Ectodermal cell (in vitro differentiated cells): Measurements from ENCODE around the gene CIP2A.
A peak's percentile ranks its signal among the peaks of the same experiment; 100 is the strongest.

ENCODE experiments used
- H3K27ac ChIP-seq: 2 replicates; pipeline ENCODE4 v1.7.0; 2013; ENCODE audit warnings: mild to moderate bottlenecking, low read depth, low read length; ENCODE audit not compliant: insufficient read depth, poor library complexity, severe bottlenecking
- H3K27me3 ChIP-seq: 2 replicates; pipeline ENCODE4 v1.7.0; 2013; ENCODE audit warnings: mild to moderate bottlenecking, low read length; ENCODE audit not compliant: insufficient read depth, control insufficient read depth, poor library complexity, severe bottlenecking
- H3K36me3 ChIP-seq: one replicate; pipeline ENCODE4 v1.7.0; 2013; ENCODE audit warnings: low read length; ENCODE audit not compliant: control insufficient read depth, insufficient read depth
- H3K4me1 ChIP-seq: one replicate; pipeline ENCODE4 v1.7.0; 2013; ENCODE audit warnings: low read length; ENCODE audit not compliant: control insufficient read depth, insufficient read depth
- H3K4me3 ChIP-seq: 2 replicates; pipeline ENCODE4 v1.7.0; 2013; ENCODE audit warnings: low read depth, low read length, control low read depth; ENCODE audit not compliant: insufficient read depth
- H3K9me3 ChIP-seq: 2 replicates; pipeline ENCODE4 v1.7.0; 2013; ENCODE audit warnings: mild to moderate bottlenecking, low read length, moderate library complexity; ENCODE audit not compliant: control insufficient read depth
- whole genome bisulfite sequencing, 2 experiments: methylation state at CpG; one replicate each; pipeline ENCODE4 v1.1.7; 2013; ENCODE audit warnings: missing lambda C conversion rate in 2 of 2; 5-methylcytosine and 5-hydroxymethylcytosine counted together

CIP2A gene

GRCh38 chr3:108602935-108603294 lies 13.7 kb upstream of the CIP2A start:
- no peaks in the 10 kb centered on the region for H3K36me3 ChIP-seq
- H3K27ac ChIP-seq = peak overlapping the region; percentile 70
- WGBS, 2 experiments = 81 to 91% methylated on average over 1 to 2 of the region's 2 CpGs
- H3K4me3 ChIP-seq = no peak overlapping the region
- no peaks in the 10 kb centered on the region for H3K9me3 ChIP-seq
- H3K4me1 ChIP-seq = peaks cover 16% of the 10 kb centered on the region
- H3K27me3 ChIP-seq = no peaks in the 10 kb centered on the region

DNA sequence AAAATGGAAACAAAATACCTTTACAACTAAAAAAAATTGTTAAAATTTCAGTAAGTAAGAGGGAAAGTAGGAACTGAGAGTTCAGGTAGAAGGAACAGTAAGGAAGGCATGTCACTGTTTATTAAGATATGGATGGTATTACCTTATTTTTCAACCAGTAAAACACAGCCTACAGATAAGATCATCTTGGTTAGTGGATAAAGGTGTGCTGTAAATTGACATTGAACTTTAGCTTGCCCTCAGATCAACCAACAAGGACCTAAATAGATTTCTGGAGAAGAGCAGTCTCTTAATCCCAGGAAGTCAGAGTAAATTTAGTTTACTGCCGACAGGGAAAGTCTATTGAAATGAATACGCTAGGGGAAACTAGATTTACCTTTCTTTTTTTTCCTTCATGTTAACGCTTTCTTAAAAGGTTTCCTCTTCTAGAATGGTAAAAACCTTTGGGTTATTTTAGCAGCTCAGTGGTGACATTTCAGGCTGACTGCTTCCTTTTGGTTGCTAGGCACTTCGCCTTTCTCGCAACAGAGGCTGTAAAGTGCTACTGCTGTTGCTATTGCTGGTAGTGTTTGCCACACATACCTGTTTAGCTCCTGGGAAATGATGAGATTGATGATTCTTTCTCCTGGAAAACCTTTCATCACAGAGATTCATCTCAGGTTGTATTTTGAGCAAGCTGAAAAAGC lies 13.2 kb upstream of the CIP2A start:
- Histone ChIP-seq H3K36me3 (no peaks in the 10 kb centered on the region), H3K9me3 (no peaks in the 10 kb centered on the region), H3K4me3 (no peak overlapping the region), H3K4me1 (peaks cover 16% of the 10 kb centered on the region), H3K27ac (peak overlapping the region; percentile 70), H3K27me3 (no peaks in the 10 kb centered on the region)
- WGBS, 2 experiments = 86 to 89% methylated on average over 5 of the region's 5 CpGs

GRCh38 chr3:108599677-108600409 lies 10.6 kb upstream of the CIP2A start:
- 67 to 100% methylated on average over 1 of the region's 1 CpG for WGBS, 2 experiments
- no peaks in the 10 kb centered on the region for H3K9me3 ChIP-seq
- no peaks in the 10 kb centered on the region for H3K36me3 ChIP-seq
- H3K27me3 ChIP-seq = no peaks in the 10 kb centered on the region
- no peak overlapping the region for H3K4me3 ChIP-seq
- no peak overlapping the region for H3K27ac ChIP-seq
- peaks cover 16% of the 10 kb centered on the region for H3K4me1 ChIP-seq

DNA sequence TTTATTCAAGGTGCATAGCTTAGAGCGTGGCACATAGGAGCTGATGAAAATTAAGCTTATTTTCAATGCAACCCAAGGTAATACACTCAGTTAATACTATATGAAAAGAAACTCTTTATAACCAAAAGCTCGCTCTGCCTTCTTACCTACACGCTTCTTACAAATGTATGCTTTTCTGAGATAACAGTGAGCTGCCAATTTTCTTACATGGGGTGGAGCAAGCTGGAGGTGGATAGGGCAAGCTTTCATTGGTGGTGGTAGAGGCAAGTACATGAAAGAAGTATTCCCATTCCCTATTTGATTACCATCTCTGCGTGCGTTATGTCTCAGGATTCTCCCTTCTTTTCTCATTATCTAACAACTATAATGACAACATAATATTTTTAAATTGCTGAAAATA lies 9.1 kb upstream of the CIP2A start:
- WGBS, 2 experiments = 83 to 94% methylated on average over 1 to 2 of the region's 5 CpGs
- Histone ChIP-seq H3K4me3 (no peak overlapping the region), H3K9me3 (no peaks in the 10 kb centered on the region)

DNA sequence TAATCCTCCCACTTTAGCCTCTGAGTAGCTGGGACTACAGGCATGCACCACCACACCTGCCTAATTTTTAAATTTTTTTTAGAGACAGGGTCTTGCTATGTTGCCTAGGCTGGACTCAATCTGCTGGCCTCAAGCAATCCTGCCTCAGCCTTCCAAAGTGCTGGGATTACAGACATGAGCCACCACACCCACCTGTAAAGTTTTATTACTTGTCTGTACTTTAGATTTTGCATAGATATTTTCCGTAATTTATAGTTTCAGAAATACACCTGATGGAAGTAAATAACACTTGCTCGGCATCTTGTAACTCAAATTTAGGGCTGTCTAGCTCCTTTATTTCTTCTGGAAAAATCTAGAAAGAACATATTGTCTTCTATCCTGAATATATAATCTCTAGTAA lies 6.1 kb upstream of the CIP2A start:
- H3K4me3 ChIP-seq = no peak overlapping the region
- no peaks in the 10 kb centered on the region for H3K36me3 ChIP-seq
- peaks cover 4% of the 10 kb centered on the region for H3K4me1 ChIP-seq
- H3K9me3 ChIP-seq = no peaks in the 10 kb centered on the region
- no peaks in the 10 kb centered on the region for H3K27me3 ChIP-seq
- WGBS, 2 experiments = 83 to 100% methylated on average over 1 to 2 of the region's 2 CpGs
- no peak overlapping the region for H3K27ac ChIP-seq

More for the DNA sequence above, 9.1 kb upstream of the CIP2A start:
- H3K4me1 ChIP-seq = peaks cover 13% of the 10 kb centered on the region
- no peaks in the 10 kb centered on the region for H3K27me3 ChIP-seq
- H3K27ac ChIP-seq = no peak overlapping the region
- no peaks in the 10 kb centered on the region for H3K36me3 ChIP-seq

DNA sequence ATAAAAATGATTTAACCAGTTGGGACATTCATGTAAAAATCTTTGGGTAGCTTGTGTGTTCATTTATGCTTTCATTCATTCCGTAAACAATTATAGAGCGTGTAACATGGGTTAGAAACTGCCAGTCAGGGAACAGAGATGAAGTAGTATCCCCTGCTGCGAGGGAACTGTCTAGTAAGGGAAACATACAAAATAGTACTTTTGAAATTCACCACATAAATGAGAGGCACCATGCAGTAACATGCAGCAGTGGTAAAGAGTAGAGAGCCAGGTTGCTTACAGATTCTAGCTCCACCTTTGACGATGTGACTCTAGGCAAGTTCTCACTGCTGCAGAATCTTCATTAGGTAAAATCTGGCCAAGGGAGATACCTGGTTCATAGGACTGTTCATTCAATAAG lies 1.2 kb upstream of the CIP2A start:
- H3K4me3 ChIP-seq = peak overlapping the region; percentile 89
- H3K4me1 ChIP-seq = peaks cover 11% of the 10 kb centered on the region
- no peaks in the 10 kb centered on the region for H3K27me3 ChIP-seq
- no peak overlapping the region for H3K27ac ChIP-seq
- no peaks in the 10 kb centered on the region for H3K36me3 ChIP-seq
- 59 to 60% methylated on average over 4 of the region's 4 CpGs for WGBS, 2 experiments
- H3K9me3 ChIP-seq = no peaks in the 10 kb centered on the region

DNA sequence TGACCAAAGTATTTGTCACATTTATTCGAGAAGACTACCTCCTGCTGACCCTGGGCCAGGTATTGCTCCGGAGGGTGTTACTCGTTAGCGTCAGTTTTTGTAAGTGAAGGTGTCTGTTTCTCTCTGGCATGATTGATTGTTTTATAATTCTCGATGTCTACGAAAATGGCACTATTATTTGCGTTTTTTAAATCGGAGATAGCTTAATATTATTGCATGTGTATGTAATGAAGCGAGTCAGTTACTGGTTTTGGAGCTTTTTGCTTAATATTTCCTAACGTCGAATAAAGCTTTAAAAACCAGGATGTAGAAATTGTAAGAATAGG lies 723 bp upstream of the CIP2A start:
- Histone ChIP-seq H3K4me3 (peak overlapping the region; percentile 89), H3K9me3 (no peaks in the 10 kb centered on the region), H3K4me1 (peaks cover 11% of the 10 kb centered on the region), H3K27me3 (no peaks in the 10 kb centered on the region), H3K27ac (peak overlapping the region; percentile 98), H3K36me3 (no peaks in the 10 kb centered on the region)
- 1 to 2% methylated on average over 11 of the region's 11 CpGs for WGBS, 2 experiments

GRCh38 chr3:108588601-108589000 lies 637 bp downstream of the CIP2A start:
- 0 to 2% methylated on average over 5 to 8 of the region's 8 CpGs for WGBS, 2 experiments
- Histone ChIP-seq H3K4me3 (peak overlapping the region; percentile 89), H3K27me3 (no peaks in the 10 kb centered on the region), H3K27ac (peak overlapping the region; percentile 98), H3K9me3 (no peaks in the 10 kb centered on the region), H3K4me1 (peaks cover 11% of the 10 kb centered on the region), H3K36me3 (no peaks in the 10 kb centered on the region)

DNA sequence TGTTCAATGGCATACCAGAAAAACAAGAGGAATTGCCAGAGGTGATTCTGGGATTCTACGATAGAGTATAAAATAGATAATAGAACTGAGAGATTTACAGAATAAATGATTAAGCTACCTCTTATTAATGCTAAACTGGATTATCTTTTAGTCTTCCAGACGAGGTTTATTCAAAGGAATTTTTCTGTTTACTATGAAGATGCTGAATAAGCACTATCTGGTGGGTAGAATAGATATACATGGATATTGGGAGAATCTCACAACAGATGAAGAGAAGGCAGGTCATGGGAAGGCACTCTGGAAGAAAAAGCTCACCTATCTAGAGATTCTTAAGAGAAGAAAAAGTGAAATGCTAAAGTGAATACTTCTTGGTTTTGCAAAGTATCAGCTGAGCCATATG lies 11.2 kb downstream of the CIP2A start:
- Histone ChIP-seq H3K36me3 (peaks cover 29% of the 10 kb centered on the region), H3K27ac (no peak overlapping the region), H3K4me1 (no peaks in the 10 kb centered on the region), H3K4me3 (no peak overlapping the region), H3K9me3 (no peaks in the 10 kb centered on the region), H3K27me3 (no peaks in the 10 kb centered on the region)
- WGBS, 2 experiments = 93 to 100% methylated on average over 1 to 2 of the region's 2 CpGs

GRCh38 chr3:108569336-108569735 lies 19.9 kb downstream of the CIP2A start:
- H3K36me3 ChIP-seq = peaks cover 2% of the 10 kb centered on the region
- no peaks in the 10 kb centered on the region for H3K27me3 ChIP-seq
- WGBS, 2 experiments = 97 to 99% methylated on average over 4 of the region's 4 CpGs
- no peaks in the 10 kb centered on the region for H3K4me1 ChIP-seq
- H3K9me3 ChIP-seq = no peaks in the 10 kb centered on the region
- H3K4me3 ChIP-seq = no peak overlapping the region
- H3K27ac ChIP-seq = no peak overlapping the region
